ENCODE measurements around the gene KMT2A.

Gene KMT2A

GRCh38 chr11:118544010-118544646 is 107.8 kb downstream of the KMT2A start:
- DNase-seq (ENCODE audit: low read depth): no peak
- H3K4me3 ChIP-seq (ENCODE audit: control insufficient read depth, low read depth, low read length): no peak overlapping the region
- TF ChIP-seq CTCF (conservative IDR thresholded peaks at IDR 0.05; ENCODE audit: control insufficient read depth, insufficient read depth, low read depth, low read length): no peak

GRCh38 chr11:118544647-118545010 is 108.3 kb downstream of the KMT2A start:
- DNase-seq (ENCODE audit: low read depth): no peak
- TF ChIP-seq CTCF (conservative IDR thresholded peaks at IDR 0.05; ENCODE audit: control insufficient read depth, insufficient read depth, low read depth, low read length): no peak
- no peak overlapping the region for H3K4me3 ChIP-seq (ENCODE audit: control insufficient read depth, low read depth, low read length)

- DNase-seq (ENCODE audit: low read depth): no peak
Observed at GRCh38 chr11:118545533-118545932, 109.2 kb downstream of the KMT2A start.

GRCh38 chr11:118547132-118547531 is 110.8 kb downstream of the KMT2A start:
- DNase-seq (ENCODE audit: low read depth): no peak
- no peak overlapping the region for H3K4me3 ChIP-seq (ENCODE audit: control insufficient read depth, low read depth, low read length)
- TF ChIP-seq CTCF (conservative IDR thresholded peaks at IDR 0.05; ENCODE audit: control insufficient read depth, insufficient read depth, low read depth, low read length): no peak

More at GRCh38 chr11:118545533-118545932, 109.2 kb downstream of the KMT2A start:
- no peak overlapping the region for H3K4me3 ChIP-seq (ENCODE audit: control insufficient read depth, low read depth, low read length)
- no peak for TF ChIP-seq CTCF (conservative IDR thresholded peaks at IDR 0.05; ENCODE audit: control insufficient read depth, insufficient read depth, low read depth, low read length)

GRCh38 chr11:118552341-118552740 is 116.0 kb downstream of the KMT2A start:
- no peak for DNase-seq (ENCODE audit: low read depth)
- no peak for TF ChIP-seq CTCF (conservative IDR thresholded peaks at IDR 0.05; ENCODE audit: control insufficient read depth, insufficient read depth, low read depth, low read length)

GRCh38 chr11:118560806-118561205 is 124.5 kb downstream of the KMT2A start:
- TF ChIP-seq CTCF (conservative IDR thresholded peaks at IDR 0.05; ENCODE audit: control insufficient read depth, insufficient read depth, low read depth, low read length): no peak
- no peak overlapping the region for H3K4me3 ChIP-seq (ENCODE audit: control insufficient read depth, low read depth, low read length)
- no peak for DNase-seq (ENCODE audit: low read depth)

More at GRCh38 chr11:118552341-118552740, 116.0 kb downstream of the KMT2A start:
- no peak overlapping the region for H3K4me3 ChIP-seq (ENCODE audit: control insufficient read depth, low read depth, low read length)

- peak; percentile 56 for DNase-seq (ENCODE audit: low read depth)
- peak overlapping the region; percentile 74 for H3K4me3 ChIP-seq (ENCODE audit: control insufficient read depth, low read depth, low read length)
- no peak for TF ChIP-seq CTCF (conservative IDR thresholded peaks at IDR 0.05; ENCODE audit: control insufficient read depth, insufficient read depth, low read depth, low read length)
Observed at GRCh38 chr11:118565051-118565450, 128.8 kb downstream of the KMT2A start.
